ENCODE results near the gene BPIFA3.

The BPIFA3 gene

DNA sequence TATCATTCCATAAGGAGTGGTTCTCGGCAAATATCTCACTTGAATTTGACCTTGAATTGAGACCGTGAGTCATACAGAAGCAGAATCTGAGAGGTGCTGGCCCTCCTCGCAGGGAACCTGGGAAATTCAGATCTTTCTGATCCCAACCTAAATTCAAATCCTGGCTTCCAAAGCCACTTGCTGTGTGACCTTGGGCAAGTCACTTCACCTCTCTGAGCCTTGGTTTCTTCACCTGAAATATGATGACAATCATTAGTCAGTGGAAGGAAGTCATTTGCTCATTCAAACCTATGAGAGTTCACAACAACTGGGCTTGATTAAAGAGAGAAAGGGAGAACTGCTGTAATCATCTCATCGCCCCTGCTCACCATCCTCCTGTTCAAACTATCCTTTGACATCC, 7.2 kb downstream of the BPIFA3 start:
- no peak for DNase-seq (ENCODE audit: low read depth in 2 of 2)

DNA sequence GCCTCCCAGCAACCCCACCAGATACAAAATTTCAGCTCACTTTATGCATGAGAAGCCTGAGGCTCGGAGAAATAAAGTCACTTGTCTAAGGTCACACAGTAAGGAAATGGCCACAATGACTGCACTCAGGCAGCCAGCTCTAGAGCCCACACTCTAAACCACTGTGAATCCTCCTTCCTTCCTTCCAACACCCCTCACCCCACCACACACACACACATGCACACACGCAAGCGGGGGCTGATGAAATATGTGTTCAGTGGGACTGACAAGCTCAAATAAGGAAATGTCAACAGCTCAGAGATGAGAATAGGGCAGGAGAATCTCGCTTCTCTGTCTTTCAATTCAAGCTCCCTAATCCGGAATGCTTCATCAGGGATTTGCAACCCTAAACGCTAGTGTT, 12.7 kb downstream of the BPIFA3 start:
- DNase-seq (ENCODE audit: low read depth in 2 of 2): no peak

DNA sequence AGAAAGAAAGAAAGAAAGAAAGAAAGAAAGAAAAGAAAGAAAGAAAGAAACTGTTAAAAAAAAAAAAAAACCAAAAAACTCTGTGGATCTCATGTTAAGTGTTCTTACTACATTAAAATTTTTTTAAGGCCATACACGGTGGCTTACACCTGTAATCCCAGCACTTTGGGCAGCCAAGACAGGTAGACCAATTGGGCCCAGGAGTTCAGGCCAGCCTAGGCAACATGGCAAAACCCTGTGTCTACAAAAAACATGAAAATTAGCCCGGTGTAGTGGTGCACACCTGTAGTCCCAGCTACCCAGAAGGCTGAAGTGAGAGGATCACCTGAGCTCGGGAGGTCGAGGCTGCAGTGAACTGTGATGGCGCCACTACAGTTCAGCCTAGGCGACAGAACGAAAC, 14.1 kb downstream of the BPIFA3 start:
- DNase-seq (ENCODE audit: low read depth in 2 of 2): no peak

DNA sequence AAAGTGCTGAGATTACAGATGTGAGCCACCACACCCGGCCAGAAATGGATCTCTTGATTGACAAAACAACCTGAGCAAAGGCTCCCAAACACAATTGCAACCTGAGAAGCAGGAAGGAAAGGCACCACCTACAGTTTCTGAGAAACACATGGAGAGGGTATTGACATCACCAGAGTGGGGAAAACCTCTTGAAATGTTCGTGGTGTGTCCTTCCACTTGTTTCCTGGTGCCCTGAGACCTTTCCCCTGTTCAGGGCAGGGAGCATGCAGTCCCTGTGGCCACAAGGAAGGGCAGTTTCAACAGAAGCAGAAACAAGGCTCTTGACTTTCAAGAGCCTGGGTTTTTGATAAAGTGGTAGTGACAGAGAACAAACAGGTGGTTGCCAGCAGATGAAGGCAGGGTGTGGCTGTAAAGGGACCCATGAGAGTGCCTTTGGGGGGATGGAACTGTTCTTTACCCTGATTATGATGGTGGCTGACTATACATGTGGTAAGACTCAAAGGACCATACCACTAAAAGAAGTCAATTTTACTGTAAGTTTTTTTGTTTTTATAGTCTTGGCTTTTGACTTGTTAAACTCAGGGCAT, 15.4 kb downstream of the BPIFA3 start:
- DNase-seq (ENCODE audit: low read depth in 2 of 2): no peak

DNA sequence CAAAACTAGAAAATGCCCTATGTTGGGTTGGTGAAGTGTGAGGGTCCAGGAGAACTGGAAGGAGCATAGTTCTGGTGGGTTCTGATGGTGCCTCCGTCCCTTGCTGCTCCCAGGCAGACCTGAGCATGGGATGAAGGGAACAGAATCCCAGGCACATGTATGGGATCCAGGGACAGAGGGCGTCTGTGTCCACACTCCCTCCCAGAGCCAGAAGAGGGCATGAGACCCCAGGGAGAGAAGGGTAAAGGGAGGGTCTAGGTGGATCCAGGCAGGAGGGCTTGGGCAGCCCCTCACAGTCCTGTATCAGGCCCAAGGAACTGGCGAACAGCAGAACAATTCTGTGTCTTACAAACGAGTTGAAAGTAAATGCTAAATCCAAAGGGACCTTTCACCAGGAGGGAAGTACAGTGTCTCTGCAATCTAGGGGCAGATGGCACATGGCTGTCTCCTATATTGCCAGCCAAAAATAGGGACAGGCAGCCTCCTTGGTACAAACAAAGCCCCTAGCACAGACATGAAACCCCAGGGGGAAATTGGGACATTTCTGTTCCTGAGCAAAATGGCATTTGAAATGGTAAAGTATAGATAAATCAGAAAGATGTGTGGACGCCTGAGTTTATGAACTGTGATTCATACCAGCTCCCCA, 16.1 kb downstream of the BPIFA3 start:
- DNase-seq (ENCODE audit: low read depth in 2 of 2): no peak

DNA sequence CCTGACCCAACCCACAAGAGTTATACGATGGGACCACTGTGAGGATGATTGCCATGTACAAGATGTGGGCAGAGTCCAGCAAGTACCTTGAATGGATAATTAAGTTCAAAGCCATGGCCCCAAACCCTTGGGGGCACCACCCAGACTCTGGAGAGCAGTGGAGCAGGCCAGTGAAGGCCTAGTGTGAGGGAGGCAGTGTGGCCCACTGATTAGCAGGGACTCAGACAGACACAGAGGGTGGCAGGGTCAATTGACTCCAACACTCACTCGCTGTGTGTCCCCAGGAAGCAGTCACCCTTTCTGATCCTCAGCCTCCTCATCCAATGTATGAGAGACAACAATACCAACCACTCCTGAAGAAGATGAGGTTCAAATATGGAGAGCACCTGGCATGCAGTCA, 16.9 kb downstream of the BPIFA3 start:
- no peak for DNase-seq (ENCODE audit: low read depth in 2 of 2)

DNA sequence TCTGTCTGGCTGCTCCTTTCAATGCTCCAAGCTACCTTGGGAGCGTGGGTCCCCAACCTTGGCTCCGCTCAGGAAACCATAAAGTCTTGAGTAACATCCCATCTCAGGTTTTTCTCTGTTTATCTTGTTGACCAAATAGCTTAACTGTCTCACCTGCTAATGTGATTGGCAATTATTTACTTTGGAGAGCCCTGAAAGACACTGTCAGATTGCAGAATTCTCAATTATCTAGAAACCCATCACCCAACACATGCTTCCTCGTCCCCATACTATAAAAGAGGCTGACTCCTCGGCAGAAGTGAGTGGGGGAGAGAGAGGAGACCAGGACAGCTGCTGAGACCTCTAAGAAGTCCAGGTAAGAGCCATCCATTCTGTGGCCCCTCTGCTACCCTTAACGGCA, 18.5 kb downstream of the BPIFA3 start, which contains the start of gene BPIFA1:
Gene BPIFA1, plus strand, starts transcription at position 301 of the 400 bp plus-strand sequence. CDS start 1,716 bp downstream, outside the sequence.
- DNase-seq (ENCODE audit: low read depth in 2 of 2): no peak

DNA sequence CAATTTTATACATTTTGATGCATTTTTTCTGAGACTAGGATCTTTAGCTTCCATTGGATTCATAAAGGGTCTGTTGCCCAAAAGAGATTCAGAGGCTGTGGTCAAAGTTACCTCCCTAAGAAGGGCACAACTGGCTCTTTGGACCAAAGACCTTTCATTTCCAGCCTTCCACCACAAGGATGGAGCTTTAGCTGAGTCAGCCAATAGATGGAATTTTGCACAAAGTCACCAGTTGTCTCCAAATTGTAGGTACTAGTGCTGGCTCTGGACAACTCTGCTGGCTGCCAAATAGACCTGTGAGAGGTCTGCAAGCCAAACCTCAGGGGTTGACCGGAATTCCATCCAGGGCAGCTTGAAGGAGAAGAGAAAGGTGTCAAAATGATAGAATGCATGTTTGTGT, 19.2 kb downstream of the BPIFA3 start:
- no peak for DNase-seq (ENCODE audit: low read depth in 2 of 2)

DNA sequence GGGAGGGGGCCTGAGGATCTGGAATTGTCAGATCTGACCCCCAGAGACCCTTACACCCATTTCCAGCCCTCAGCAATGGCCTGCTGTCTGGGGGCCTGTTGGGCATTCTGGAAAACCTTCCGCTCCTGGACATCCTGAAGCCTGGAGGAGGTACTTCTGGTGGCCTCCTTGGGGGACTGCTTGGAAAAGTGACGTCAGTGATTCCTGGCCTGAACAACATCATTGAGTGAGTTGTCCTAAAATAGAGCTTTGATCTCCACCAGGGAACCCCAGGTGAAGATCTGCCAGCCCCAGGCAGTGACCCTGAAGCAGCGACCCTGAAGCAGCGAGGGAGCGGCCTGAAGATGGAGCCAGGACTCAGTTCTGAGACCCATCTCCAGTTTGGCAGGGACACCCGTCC, 20.8 kb downstream of the BPIFA3 start:
- DNase-seq (ENCODE audit: low read depth in 2 of 2): no peak

DNA sequence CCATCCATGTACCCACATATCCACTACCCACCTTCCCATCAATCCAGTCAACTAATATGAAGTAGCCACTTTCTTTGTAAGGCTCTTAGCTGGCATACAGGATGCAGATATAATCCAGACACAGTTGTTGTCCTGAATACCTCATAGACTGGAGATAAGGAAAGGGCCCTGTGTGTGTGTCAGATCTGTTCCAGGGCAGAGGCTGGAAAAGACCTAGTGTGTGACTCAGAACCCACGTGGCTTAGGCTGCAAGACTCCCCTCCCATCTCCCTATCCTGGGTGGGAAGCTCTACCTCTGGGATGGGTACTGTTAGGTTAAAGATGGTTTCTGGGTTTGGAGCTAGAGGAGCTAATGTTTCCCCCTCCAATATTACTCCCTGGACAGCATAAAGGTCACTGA, 22.3 kb downstream of the BPIFA3 start:
- no peak for DNase-seq (ENCODE audit: low read depth in 2 of 2)

DNA sequence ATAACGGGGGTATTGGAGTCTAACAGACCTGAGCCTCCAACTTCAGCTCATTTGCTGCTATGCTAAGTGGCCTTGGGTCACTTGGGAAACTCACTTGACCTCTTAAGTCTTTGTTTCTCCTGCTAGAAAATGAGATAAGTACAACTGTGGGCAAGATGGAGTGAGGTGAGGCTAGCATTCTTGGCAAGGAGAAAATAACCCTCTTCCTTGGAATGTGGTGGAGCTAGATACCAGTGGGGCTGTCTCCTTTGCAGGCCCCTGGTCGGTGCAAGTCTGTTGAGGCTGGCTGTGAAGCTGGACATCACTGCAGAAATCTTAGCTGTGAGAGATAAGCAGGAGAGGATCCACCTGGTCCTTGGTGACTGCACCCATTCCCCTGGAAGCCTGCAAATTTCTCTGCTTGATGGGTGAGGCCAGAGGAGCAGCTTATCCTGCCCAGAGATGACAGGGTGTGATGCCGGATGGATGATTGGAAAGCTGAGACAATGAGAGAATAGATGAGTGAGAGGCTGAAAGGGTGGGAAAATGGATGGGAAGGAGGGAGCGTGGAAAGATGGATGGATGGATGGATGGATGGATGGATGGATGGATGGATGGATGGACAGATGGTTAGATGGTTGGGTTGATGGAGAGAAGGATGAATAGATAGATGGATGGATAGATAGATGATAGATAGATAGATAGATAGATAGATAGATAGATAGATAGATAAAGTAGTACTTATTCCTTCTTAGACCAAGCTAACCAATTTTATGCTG, 23.0 kb downstream of the BPIFA3 start:
- DNase-seq (ENCODE audit: low read depth in 2 of 2): no peak

DNA sequence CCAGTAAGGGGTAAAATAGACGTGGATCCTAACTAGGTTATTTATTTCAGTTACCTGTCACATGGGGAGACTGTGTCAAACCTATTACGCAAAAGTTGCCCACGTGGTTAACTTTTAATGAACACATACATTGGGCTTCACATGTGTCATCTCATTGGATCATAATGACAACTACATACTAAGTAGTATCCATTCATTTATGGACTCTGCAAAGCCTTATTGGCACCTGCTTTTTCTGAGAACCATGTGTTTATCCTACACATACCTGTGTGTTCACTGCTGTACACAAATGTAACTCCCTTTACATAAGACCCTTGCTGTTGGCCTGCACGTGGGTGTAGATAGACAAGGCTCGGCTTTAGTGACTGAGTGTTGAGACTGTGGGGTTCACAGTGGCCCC, 23.8 kb downstream of the BPIFA3 start:
- no peak for DNase-seq (ENCODE audit: low read depth in 2 of 2)

DNA sequence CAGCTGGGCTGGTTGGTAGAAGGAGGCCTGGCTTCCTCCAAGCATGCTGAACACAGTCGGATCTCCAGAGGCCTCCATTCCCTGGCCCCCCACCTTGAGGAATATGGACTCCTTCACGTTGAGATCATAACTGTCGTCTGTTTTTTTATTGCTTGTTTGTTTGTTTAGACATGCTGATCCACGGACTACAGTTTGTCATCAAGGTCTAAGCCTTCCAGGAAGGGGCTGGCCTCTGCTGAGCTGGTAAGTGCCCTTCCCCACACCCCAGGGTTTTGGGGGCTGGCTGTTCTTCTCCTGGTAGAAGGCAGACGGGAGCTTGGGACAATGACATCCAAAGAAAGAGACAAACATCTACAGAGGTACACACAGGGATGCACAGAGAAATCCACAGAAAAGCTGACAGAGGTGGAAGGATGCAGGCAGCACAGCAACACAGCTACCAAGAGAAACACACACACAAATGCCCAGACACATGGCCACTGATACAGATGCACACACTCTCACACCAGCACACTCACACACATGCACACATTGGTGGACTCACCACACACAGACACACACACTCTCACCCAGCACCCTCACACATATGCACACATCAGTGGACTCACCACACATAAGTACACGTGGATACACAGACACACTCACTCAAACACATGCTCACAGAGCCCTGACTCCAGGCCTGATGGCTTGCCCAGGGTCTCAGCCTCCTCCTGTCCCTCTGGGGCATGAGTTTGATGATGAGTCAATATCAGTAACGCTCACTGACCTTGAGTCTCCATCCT, 25.4 kb downstream of the BPIFA3 start:
- DNase-seq (ENCODE audit: low read depth in 2 of 2): no peak

DNA sequence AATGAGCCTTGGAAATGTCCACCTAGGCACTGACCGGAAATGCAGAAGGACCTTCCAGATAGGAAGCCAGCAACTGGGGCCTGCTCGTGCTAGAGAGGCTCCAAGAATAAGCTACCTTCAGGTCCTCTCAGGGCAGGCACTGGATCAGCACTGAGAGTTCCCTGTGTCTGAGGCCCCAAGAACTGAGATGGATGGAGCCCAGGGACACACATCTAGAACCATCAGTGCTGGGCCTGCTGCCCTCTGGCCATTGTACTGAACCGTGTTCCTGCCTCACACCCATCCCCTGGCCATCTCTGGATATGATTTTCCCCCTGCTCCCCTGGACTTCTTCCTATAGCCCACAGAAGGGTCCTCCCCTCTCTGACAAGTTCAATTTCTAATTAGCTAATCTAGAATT, 28.9 kb downstream of the BPIFA3 start:
- DNase-seq (ENCODE audit: low read depth in 2 of 2): no peak

DNA sequence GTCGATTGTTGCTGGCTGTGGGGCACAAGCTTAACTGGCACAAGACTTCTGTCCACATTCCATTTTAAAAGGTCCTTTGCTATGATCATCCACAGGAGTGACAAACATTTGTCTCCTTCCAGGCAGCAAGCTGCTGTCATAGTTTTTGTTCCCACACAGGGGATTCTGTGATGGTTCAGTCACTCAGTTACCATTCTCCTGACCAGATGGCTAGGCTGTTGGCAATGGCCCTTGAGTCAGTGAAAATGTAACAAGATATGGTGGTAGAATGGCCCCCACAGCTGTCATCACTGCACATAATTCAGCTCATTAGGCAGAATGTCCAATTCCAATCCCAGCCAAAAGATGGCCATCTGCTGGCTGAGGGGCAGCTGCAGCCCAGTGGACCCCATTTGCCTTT, 32.3 kb downstream of the BPIFA3 start:
- no peak for DNase-seq (ENCODE audit: low read depth in 2 of 2)

DNA sequence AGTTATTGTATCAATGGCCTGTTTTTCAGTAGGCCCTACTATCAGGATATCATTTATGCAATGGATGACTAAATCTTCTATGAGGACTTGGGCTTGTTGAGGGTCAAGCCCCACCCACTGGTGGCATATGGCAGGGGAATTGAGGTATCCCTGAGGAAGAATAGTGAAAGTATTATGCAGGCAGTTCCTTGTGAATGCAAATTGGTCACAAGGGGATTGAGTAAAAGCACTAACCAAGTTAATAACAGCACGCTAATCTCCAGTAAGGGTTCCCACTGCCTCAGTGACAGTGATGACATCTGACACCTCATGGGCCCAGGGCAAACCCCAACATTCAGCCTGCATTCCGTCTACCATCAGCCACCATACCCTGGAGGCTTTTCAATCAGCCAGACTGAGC, 33.5 kb downstream of the BPIFA3 start:
- no peak for DNase-seq (ENCODE audit: low read depth in 2 of 2)

DNA sequence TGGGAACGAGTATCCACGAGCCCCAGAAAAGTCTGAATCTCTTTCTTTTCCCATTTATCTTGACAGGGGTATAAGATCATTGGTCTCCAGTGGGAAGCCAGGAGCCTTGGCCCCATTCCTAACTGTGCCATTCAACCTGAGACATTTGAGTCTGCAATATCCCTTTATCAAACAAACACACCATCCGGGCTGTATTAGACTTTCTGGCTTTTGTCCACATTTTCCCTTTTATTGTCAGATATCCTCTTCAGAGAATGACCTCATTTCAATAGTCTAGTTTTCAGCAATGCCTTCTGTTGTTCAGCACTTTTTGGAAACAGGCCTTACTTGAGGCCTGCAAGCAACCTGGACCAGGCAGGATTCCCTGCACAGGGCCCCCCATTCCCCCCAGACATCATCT, 34.3 kb downstream of the BPIFA3 start:
- no peak for DNase-seq (ENCODE audit: low read depth in 2 of 2)

DNA sequence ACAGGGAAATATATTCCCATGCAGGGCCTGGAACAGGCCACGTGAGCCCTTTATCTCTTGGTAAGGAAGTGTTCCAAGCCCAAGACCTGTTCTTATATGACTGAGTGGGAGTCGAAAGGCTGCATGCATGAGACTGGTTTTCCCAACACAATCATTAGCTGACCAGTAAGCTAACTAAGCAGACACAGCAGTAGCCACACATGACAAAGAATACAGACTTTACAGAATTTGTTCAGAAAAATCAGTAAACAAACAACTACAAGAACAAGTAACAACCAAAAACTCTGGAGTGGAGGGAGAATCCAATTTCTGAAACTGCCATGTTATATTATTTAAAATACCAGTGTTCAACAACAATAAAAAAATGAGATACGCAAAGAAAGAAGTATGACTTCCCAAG, 35.3 kb downstream of the BPIFA3 start:
- no peak for DNase-seq (ENCODE audit: low read depth in 2 of 2)

DNA sequence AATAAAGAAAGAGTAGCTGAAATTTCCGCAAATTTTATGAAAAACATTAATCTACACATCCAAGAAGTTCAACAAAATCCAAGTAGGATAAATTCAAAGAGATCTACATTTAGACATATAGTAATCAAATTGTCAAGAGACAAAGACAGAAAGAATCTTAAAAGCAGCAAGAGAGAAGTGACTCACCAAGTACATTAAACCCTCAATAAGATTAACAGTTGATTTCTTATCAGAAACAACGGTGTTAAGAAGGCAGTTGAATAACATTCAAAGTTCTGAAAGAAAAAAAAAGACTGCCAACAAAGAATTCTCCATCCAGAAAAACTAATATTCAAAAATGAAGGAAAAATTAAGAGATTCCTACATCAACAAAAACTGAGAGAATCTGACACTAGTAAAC, 37.9 kb downstream of the BPIFA3 start:
- no peak for DNase-seq (ENCODE audit: low read depth in 2 of 2)

DNA sequence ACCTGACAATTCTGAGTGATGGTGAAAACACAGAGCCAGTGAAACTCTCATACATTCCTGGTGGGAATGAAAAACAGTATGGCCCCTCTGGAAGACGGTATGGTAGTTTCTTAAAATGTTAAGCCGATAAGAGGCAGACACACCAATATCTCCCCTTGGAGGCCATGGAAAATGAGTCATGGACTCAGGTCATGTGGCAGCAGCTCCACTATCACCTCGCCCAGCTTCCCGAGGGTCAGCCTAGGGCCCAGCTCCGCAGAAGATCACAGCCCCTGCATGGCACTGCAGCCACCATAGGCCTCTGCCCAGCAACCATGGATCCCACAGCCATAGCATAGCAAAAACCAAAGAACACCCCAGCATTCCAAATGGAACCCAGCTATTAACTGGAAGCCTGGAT, 40.1 kb downstream of the BPIFA3 start:
- DNase-seq (ENCODE audit: low read depth in 2 of 2): no peak

DNA sequence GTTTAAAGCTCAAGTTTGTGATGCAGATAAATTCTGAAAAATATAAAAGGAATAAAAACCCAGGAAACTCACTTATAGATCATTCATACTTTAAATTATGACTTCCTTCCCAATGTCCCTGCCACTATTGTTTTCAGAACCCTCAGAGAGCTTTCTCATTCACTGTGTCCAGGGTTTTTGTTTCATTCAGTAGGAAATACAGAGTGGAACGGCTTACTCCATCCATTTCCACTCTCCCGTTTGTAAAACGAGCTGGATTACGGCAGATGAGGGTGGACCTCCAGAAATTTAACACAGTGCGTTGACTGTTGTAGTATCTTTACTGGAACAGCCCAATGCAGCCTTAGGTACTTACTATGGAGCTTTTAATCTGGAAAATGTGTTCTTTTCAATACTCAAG, 42.2 kb downstream of the BPIFA3 start:
- no peak for DNase-seq (ENCODE audit: low read depth in 2 of 2)

DNA sequence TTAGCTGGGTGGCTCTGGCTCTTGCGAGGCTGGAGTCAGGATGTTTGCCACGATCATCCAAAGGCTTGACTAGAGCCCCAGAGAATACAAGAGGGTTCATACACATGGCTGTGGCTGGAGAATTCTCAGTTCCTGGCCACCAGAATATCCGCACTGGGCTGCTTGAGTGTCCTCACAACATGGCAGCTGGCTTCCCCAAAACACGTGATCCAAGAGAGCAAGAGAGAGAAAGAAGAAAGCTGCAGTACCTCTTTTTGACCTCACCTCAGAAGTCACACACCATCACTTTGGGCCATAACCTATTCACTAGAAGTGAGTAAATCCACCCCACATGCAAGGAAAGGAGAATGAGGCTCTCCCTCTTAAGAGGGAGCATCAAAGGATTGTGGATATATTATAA, 44.3 kb downstream of the BPIFA3 start:
- no peak for DNase-seq (ENCODE audit: low read depth in 2 of 2)

DNA sequence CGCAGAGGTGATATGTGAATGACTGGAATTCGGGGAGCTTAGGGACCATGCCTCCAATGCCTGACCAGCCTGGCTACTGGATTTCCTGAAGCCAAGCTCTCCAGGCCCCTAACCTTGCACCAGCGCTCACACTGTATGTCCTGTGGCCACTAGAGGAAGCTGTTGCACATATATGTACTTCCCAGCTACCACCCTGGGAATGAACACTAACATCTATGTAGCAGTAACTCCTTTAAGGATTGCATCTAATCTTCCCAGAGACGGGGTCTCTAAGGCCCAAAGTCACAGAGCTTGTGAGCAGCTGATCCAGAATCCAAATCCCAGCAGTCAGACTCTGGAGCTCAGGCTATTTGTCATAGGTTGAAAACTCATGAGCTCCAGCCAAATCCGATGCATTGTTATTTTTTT, 45.5 kb downstream of the BPIFA3 start:
- DNase-seq (ENCODE audit: low read depth in 2 of 2): no peak
